Thoracic aorta (tissue), 2 donors: ENCODE data around the gene FYCO1. TPM values are rescaled to one million over a fixed set of nuclear protein-coding genes. Genes with fewer than 3 reads are reported as not detected.

Experiments used
- ATAC-seq: fragments of 150-250 bp; one replicate; pipeline ENCODE4 v1.8.0; 2017; ENCODE audit warnings: low read depth; ENCODE audit not compliant: insufficient number of reproducible peaks, low FRiP score
- DNase-seq: peaks from one replicate; pipeline ENCODE4 v3.0.0-alpha.2; 2020; ENCODE audit warnings: low spot score
- H3K27ac ChIP-seq, 2 donors: fragments of 200-600 bp; sonication (generic); 1 replicate in 1 of 2; 2 replicates in 1 of 2; pipeline ENCODE4 v1.5.1; 2016; ENCODE audit warnings: mild to moderate bottlenecking in 2 of 2, moderate library complexity in 2 of 2
- H3K27me3 ChIP-seq: fragments of 200-600 bp; sonication (generic); replicated peaks from 2 replicates; pipeline ENCODE4 v1.6.0; 2016; ENCODE audit warnings: mild to moderate bottlenecking; ENCODE audit not compliant: insufficient read depth
- H3K36me3 ChIP-seq: fragments of 200-600 bp; sonication (generic); one replicate; pipeline ENCODE4 v1.5.1; 2016
- H3K4me1 ChIP-seq, 2 donors: fragments of 200-600 bp; sonication (generic); 1 replicate in 1 of 2; 2 replicates in 1 of 2; pipeline versions ENCODE4 v1.5.1 to v1.6.0; 2016; ENCODE audit warnings: low read depth in 2 of 2, mild to moderate bottlenecking in 1 of 2; ENCODE audit not compliant: control insufficient read depth in 1 of 2
- H3K4me3 ChIP-seq: fragments of 200-600 bp; sonication (generic); 2 replicates; pipeline ENCODE4 v1.5.1; 2016; ENCODE audit warnings: mild to moderate bottlenecking
- H3K9me3 ChIP-seq: fragments of 200-600 bp; sonication (generic); 2 replicates; pipeline ENCODE4 v1.5.1; 2016
- total RNA-seq, 2 donors: library from RNA; depleted of rRNA; stranded (reverse); fragments of >200 nt; gene quantifications; one replicate each; pipeline versions ENCODE4 v1.1.0 to v1.2.3, GENCODE V29; 2016
- TF ChIP-seq, protein P1 (sequence below): fragments of 200-600 bp; sonication (generic); IDR thresholded peaks from one replicate; pipeline ENCODE4 v1.5.1; 2019; ENCODE audit warnings: antibody characterized with exemption

Gene FYCO1
- total RNA-seq, 2 donors from 2014 or later, result 70.4 to 86.1 TPM

DNA sequence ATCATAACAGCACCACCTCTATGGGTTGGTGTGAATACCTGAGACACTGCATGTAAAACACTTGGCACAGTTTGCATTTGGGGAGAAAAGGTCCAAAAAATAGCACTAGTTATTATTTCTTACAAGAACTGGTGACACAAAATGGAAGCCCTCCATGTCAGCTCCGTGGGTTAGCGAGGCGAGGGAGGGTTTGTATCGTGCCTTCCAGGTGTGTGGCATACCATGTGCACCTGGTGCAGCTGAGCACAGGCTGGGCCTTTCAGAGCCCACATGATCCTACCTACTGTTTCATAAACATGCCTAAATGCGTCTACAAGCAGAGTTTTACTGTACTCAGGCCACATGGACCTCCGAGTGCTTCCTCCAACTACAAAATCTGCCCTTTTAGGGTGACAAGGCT, 46.7 kb downstream of the FYCO1 start:
- no peaks in the 10 kb centered on the region for H3K27me3 ChIP-seq
- H3K36me3 ChIP-seq, result peaks cover 36% of the 10 kb centered on the region
- peak overlapping the region in 1 of 2 donors; percentile 63 for H3K27ac ChIP-seq
- H3K9me3 ChIP-seq, result no peaks in the 10 kb centered on the region
- H3K4me3 ChIP-seq, result no peak overlapping the region
- ATAC-seq (no peak), DNase-seq (no peak)
- peaks cover 4 to 33% of the 10 kb centered on the region in 2 donors for H3K4me1 ChIP-seq
- TF ChIP-seq, protein P1, sequence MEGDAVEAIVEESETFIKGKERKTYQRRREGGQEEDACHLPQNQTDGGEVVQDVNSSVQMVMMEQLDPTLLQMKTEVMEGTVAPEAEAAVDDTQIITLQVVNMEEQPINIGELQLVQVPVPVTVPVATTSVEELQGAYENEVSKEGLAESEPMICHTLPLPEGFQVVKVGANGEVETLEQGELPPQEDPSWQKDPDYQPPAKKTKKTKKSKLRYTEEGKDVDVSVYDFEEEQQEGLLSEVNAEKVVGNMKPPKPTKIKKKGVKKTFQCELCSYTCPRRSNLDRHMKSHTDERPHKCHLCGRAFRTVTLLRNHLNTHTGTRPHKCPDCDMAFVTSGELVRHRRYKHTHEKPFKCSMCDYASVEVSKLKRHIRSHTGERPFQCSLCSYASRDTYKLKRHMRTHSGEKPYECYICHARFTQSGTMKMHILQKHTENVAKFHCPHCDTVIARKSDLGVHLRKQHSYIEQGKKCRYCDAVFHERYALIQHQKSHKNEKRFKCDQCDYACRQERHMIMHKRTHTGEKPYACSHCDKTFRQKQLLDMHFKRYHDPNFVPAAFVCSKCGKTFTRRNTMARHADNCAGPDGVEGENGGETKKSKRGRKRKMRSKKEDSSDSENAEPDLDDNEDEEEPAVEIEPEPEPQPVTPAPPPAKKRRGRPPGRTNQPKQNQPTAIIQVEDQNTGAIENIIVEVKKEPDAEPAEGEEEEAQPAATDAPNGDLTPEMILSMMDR, result no peak

DNA sequence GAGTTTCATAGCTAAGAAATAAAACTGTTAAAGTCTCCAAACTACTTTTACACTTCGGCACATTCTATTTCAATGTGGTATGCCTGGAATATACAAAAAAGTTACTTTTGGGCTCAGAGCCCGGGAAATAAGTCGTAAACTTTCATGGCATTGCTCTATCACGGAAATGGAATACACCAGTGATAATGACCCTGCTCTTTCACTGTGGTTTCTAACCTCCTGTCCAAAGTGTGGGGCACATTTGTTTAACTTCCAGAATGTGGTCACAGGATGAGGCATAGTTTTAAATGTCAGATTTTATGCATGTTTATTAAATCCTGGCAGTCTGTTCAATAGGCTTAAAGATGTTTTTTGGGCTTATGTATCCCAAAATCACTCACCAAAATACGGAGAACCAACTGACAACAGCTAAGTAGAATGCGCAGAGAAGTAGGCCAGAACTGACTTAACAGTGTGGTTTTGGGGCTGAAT, 47.3 kb downstream of the FYCO1 start:
- Histone ChIP-seq H3K4me3 (no peak overlapping the region), H3K36me3 (peaks cover 36% of the 10 kb centered on the region), H3K9me3 (no peaks in the 10 kb centered on the region), H3K27me3 (no peaks in the 10 kb centered on the region), H3K27ac (peak overlapping the region in 1 of 2 donors; percentile 54), H3K4me1 (peaks cover 4 to 33% of the 10 kb centered on the region in 2 donors)
- TF ChIP-seq, protein P1, result no peak
- no peak for ATAC-seq
- DNase-seq, result no peak

DNA sequence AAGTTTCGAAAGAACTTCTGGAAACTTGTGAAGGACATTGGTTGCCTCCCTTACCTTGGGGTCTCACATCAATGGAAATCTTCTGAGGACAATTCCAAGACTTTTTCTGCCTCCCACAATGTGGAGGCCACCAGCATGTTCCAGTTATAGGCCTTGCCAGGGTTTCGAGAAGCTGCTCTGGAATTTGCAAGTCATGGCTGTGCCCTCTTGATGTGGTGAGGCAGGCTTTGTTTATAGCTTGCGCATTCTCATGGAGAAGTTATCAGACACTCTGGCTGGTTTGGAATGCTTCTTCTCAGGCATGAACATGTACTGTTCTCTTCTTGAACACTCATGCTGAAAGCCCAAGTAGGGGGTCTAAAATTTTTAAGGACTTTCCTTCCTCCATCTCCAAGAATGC, 48.3 kb downstream of the FYCO1 start:
- H3K27ac ChIP-seq, result peak overlapping the region in 1 of 2 donors; percentile 54
- ATAC-seq, result no peak
- peaks cover 32% of the 10 kb centered on the region for H3K36me3 ChIP-seq
- TF ChIP-seq, protein P1, result no peak
- H3K27me3 ChIP-seq, result no peaks in the 10 kb centered on the region
- DNase-seq, result no peak
- peaks cover 4 to 37% of the 10 kb centered on the region in 2 donors for H3K4me1 ChIP-seq
- no peak overlapping the region for H3K4me3 ChIP-seq
- H3K9me3 ChIP-seq, result no peaks in the 10 kb centered on the region

DNA sequence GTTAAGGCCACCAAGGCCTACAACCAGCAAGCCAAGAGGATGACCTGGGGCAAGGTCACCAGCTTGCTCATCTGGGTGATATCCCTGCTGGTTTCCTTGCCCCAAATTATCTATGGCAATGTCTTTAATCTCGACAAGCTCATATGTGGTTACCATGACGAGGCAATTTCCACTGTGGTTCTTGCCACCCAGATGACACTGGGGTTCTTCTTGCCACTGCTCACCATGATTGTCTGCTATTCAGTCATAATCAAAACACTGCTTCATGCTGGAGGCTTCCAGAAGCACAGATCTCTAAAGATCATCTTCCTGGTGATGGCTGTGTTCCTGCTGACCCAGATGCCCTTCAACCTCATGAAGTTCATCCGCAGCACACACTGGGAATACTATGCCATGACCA, 48.7 kb downstream of the FYCO1 start:
- Histone ChIP-seq H3K27ac (peak overlapping the region in 1 of 2 donors; percentile 54), H3K27me3 (no peaks in the 10 kb centered on the region), H3K9me3 (no peaks in the 10 kb centered on the region), H3K4me1 (peaks cover 4 to 38% of the 10 kb centered on the region in 2 donors), H3K4me3 (no peak overlapping the region), H3K36me3 (peaks cover 27% of the 10 kb centered on the region)
- no peak for DNase-seq
- no peak for ATAC-seq
- TF ChIP-seq, protein P1, result no peak

DNA sequence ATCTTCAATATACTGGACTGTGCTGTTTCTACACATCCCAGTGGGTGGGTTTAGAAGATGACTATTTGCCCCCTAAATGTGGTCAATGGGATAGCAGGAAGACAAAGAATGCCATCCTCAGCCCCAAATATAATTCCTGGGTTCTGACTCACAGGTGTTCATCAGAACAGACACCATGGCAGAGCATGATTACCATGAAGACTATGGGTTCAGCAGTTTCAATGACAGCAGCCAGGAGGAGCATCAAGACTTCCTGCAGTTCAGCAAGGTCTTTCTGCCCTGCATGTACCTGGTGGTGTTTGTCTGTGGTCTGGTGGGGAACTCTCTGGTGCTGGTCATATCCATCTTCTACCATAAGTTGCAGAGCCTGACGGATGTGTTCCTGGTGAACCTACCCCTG, 49.3 kb downstream of the FYCO1 start:
- Histone ChIP-seq H3K27me3 (no peaks in the 10 kb centered on the region), H3K36me3 (peaks cover 21% of the 10 kb centered on the region), H3K4me1 (peaks cover 4 to 38% of the 10 kb centered on the region in 2 donors), H3K9me3 (no peaks in the 10 kb centered on the region), H3K27ac (no peak overlapping the region), H3K4me3 (no peak overlapping the region)
- DNase-seq, result no peak
- TF ChIP-seq, protein P1, result no peak
- no peak for ATAC-seq
